Measurements from ENCODE around the gene ATXN2.

The ATXN2 gene

GRCh38 chr12:111447571-111448265 is 151.4 kb downstream of the ATXN2 start:
- no peak for DNase-seq

GRCh38 chr12:111446631-111447570 is 152.2 kb downstream of the ATXN2 start:
- no peak for DNase-seq

- DNase-seq, result no peak
These were observed 153.2 kb downstream of the ATXN2 start for GRCh38 chr12:111445726-111446581.

- no peak for DNase-seq
These were observed 154.0 kb downstream of the ATXN2 start for GRCh38 chr12:111444925-111445725.

- no peak for DNase-seq
These were observed 154.7 kb downstream of the ATXN2 start for GRCh38 chr12:111444314-111444924.

- DNase-seq, result no peak
These were observed 155.5 kb downstream of the ATXN2 start for GRCh38 chr12:111443586-111443985.

GRCh38 chr12:111443086-111443485 is 156.0 kb downstream of the ATXN2 start:
- DNase-seq, result no peak

- DNase-seq, result no peak
These were observed 156.6 kb downstream of the ATXN2 start for GRCh38 chr12:111442301-111443045.

GRCh38 chr12:111441107-111441928 is 157.8 kb downstream of the ATXN2 start:
- no peak for DNase-seq

GRCh38 chr12:111440631-111441030 is 158.5 kb downstream of the ATXN2 start:
- no peak for DNase-seq

- no peak for DNase-seq
These were observed 159.0 kb downstream of the ATXN2 start for GRCh38 chr12:111440152-111440551.

- DNase-seq, result no peak
These were observed 159.4 kb downstream of the ATXN2 start for GRCh38 chr12:111439657-111440151.

- no peak for DNase-seq
These were observed 160.6 kb downstream of the ATXN2 start for GRCh38 chr12:111438481-111438880.

- no peak for DNase-seq
These were observed 161.2 kb downstream of the ATXN2 start for GRCh38 chr12:111437816-111438454.

GRCh38 chr12:111436811-111437210 is 162.3 kb downstream of the ATXN2 start:
- no peak for DNase-seq

GRCh38 chr12:111436266-111436665 is 162.8 kb downstream of the ATXN2 start:
- no peak for DNase-seq

GRCh38 chr12:111435661-111436201 is 163.4 kb downstream of the ATXN2 start:
- no peak for DNase-seq

GRCh38 chr12:111434680-111435338 is 164.3 kb downstream of the ATXN2 start:
- DNase-seq, result no peak

Data from NCI-H2081 treated with DMSO at 0.1 percent for 48 hours (cell line).